ENCODE data around the gene LRBA. TPM values are rescaled to one million over a fixed set of nuclear protein-coding genes. Genes with fewer than 3 reads are reported as not detected.

Gene LRBA
- total and polyA plus RNA-seq, 9 of the 15 experiments (the other 6 are each of a cell fraction or from before 2014, with no cell fraction given): 24.2 to 88.7 (median 59.7) TPM

DNA sequence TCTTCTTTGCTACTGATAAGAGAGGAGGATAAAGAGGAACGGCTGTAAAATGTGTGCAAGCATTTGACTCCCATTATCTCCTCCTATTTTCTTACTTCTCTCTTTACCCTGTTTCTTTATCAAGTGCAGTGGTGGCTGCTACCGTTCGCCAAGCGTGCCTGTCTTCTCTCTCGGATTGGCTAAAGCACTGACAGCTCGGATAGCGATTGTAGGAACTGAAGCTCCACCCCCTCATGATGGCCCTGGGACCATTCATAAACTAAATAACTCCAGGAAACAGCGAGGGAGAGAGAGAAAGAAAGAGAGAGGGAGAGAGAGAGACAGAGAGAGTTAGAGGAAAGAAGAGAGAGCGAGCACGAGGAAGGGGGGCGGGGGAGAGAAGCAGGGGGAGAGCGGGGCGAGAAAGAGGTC, 433.4 kb downstream of the LRBA start:
- Histone ChIP-seq H3K36me3 (ENCODE audit: control insufficient read depth, insufficient read depth, low read length) (peaks cover 47% of the 10 kb centered on the region), H4K20me1 (replicated peaks; ENCODE audit: control insufficient read depth, insufficient read depth, low read length) (no peaks in the 10 kb centered on the region), H3K4me3 (no peak overlapping the region), H3K4me2 (ENCODE audit: insufficient read depth, low read length) (no peak overlapping the region), H3K27ac (ENCODE audit: extremely low read depth, low read depth, low read length) (no peak overlapping the region), H2AFZ (ENCODE audit: low read depth, low read length) (no peak overlapping the region), H3K27me3 (ENCODE audit: control insufficient read depth in 2 of 2, insufficient read depth in 2 of 2, low read length in 2 of 2) (no peaks in the 10 kb centered on the region), H3K79me2 (ENCODE audit: control insufficient read depth, insufficient read depth, low read length) (no peaks in the 10 kb centered on the region), H3K9me3 (replicated peaks; ENCODE audit: control insufficient read depth, insufficient read depth, low read depth, low read length) (peaks cover 19% of the 10 kb centered on the region), H3K9me1 (ENCODE audit: control insufficient read depth, insufficient read depth, low read length) (no peaks in the 10 kb centered on the region), H3K4me1 (replicated peaks in 1 of 2; ENCODE audit: control insufficient read depth in 2 of 2, insufficient read depth in 2 of 2, low read length in 2 of 2) (peaks cover 0 to 5% of the 10 kb centered on the region in 2 experiments; a peak in 1 of 5 replicates), H3K9ac (ENCODE audit: insufficient read depth in 1 of 2, low read depth in 2 of 2, low read length in 2 of 2) (no peak overlapping the region)
- FAIRE-seq: no peak
- 92% methylated on average over 8 of the region's 13 CpGs for WGBS (ENCODE audit: insufficient coverage, low coverage, missing lambda C conversion rate)
- DNase-seq (ENCODE audit: extremely low read depth in 1 of 4, low spot score in 3 of 4): no peak
- no TSS peak for BruUV-seq (replicated peaks)
- CTCF ChIA-PET (ENCODE audit: low intra/inter-chr PET ratio): no interaction called here
- intact Hi-C loops (cut with micrococcal nuclease) (no loop called here), in situ Hi-C loops (cut with MboI) (no loop called here)
- ATAC-seq: no peak
- no peak for TF ChIP-seq XRCC4 (IDR thresholded peaks at IDR 0.05; ENCODE audit: extremely low read depth, insufficient read depth, insufficient read length)
- POLR2A ChIA-PET: no interaction called here

GRCh38 chr4:150581056-150581605, 434.0 kb downstream of the LRBA start:
- in situ Hi-C loops (cut with MboI): no loop called here
- TF ChIP-seq ZC3H11A (IDR thresholded peaks at IDR 0.05; ENCODE audit: low read depth, low read length) (no peak), OTX1 (CRISPR knock-in tag; IDR thresholded peaks at IDR 0.05) (no peak), CHD2 (IDR thresholded peaks at IDR 0.05; ENCODE audit: low read depth, low read length) (no peak), ZNF280B (CRISPR knock-in tag; IDR thresholded peaks at IDR 0.05) (no peak), BRF1 (IDR thresholded peaks at IDR 0.05; ENCODE audit: borderline replicate concordance, extremely low read depth, insufficient read length) (no peak), PURB (CRISPR knock-in tag; IDR thresholded peaks at IDR 0.05; ENCODE audit: low read depth) (no peak), E2F8 (IDR thresholded peaks at IDR 0.05; ENCODE audit: low read depth, partially characterized antibody) (no peak), LCOR (CRISPR knock-in tag; IDR thresholded peaks at IDR 0.05) (no peak)
- TF ChIP-seq, protein P1, sequence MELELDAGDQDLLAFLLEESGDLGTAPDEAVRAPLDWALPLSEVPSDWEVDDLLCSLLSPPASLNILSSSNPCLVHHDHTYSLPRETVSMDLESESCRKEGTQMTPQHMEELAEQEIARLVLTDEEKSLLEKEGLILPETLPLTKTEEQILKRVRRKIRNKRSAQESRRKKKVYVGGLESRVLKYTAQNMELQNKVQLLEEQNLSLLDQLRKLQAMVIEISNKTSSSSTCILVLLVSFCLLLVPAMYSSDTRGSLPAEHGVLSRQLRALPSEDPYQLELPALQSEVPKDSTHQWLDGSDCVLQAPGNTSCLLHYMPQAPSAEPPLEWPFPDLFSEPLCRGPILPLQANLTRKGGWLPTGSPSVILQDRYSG (tag; conservative IDR thresholded peaks at IDR 0.05; ENCODE audit: low read depth): no peak
- DNase-seq (ENCODE audit: extremely low read depth in 1 of 4, low spot score in 3 of 4) (no peak), ATAC-seq (no peak), FAIRE-seq (no peak)
- ChIA-PET POLR2A (no interaction called here), CTCF (ENCODE audit: low intra/inter-chr PET ratio) (no interaction called here)
- Histone ChIP-seq H3K9me3 (replicated peaks; ENCODE audit: control insufficient read depth, insufficient read depth, low read depth, low read length) (peaks cover 19% of the 10 kb centered on the region), H3K9ac (ENCODE audit: insufficient read depth in 1 of 2, low read depth in 2 of 2, low read length in 2 of 2) (no peak overlapping the region), H3K4me3 (no peak overlapping the region), H3K79me2 (ENCODE audit: control insufficient read depth, insufficient read depth, low read length) (no peaks in the 10 kb centered on the region), H3K4me2 (ENCODE audit: insufficient read depth, low read length) (no peak overlapping the region), H3K27ac (ENCODE audit: extremely low read depth, low read depth, low read length) (no peak overlapping the region), H3K36me3 (ENCODE audit: control insufficient read depth, insufficient read depth, low read length) (peaks cover 47% of the 10 kb centered on the region), H3K9me1 (ENCODE audit: control insufficient read depth, insufficient read depth, low read length) (no peaks in the 10 kb centered on the region), H2AFZ (ENCODE audit: low read depth, low read length) (no peak overlapping the region), H4K20me1 (replicated peaks; ENCODE audit: control insufficient read depth, insufficient read depth, low read length) (no peaks in the 10 kb centered on the region), H3K27me3 (ENCODE audit: control insufficient read depth in 2 of 2, insufficient read depth in 2 of 2, low read length in 2 of 2) (no peaks in the 10 kb centered on the region), H3K4me1 (replicated peaks in 1 of 2; ENCODE audit: control insufficient read depth in 2 of 2, insufficient read depth in 2 of 2, low read length in 2 of 2) (peaks cover 0 to 5% of the 10 kb centered on the region in 2 experiments; a peak in 1 of 5 replicates)
- BruUV-seq (replicated peaks): no TSS peak
- intact Hi-C loops (cut with micrococcal nuclease): no loop called here
- 97% methylated on average over 7 of the region's 7 CpGs for WGBS (ENCODE audit: insufficient coverage, low coverage, missing lambda C conversion rate)

Measured in K562 (cell line).